PC-9 (cell line): ENCODE data around the gene CELF2. TPM values are rescaled to one million over a fixed set of nuclear protein-coding genes. Genes with fewer than 3 reads are reported as not detected.

Experiments used
- BruUV-seq: library from RNA; stranded (reverse); fragments of 400-500 nt; replicated peaks from 2 replicates; lab custom pipeline; 2021; lab: Mats Ljungman, UMichigan
- CTCF ChIA-PET: fragments of 300-600 bp; sonication (Branson Sonifier 250); formaldehyde crosslinking; loops from one replicate; lab custom pipeline; 2022; ENCODE audit warnings: antibody characterized with exemption; lab: Charles Lee
- POLR2A ChIA-PET: fragments of 300-600 bp; sonication (Branson Sonifier 250); formaldehyde crosslinking; loops from one replicate; lab custom pipeline; 2022; ENCODE audit warnings: antibody characterized with exemption; ENCODE audit not compliant: unreplicated experiment; lab: Charles Lee
- DNase-seq, 2 experiments: peaks; one replicate each; pipeline versions ENCODE4 v3.0.0 to v3.0.0-alpha.2; 2015 to 2022; ENCODE audit warnings: mixed read lengths in 1 of 2
- H2AFZ ChIP-seq: fragments of 200-600 bp; sonication (generic); 2 replicates; pipeline ENCODE4 v1.8.1; 2017; ENCODE audit warnings: antibody characterized with exemption
- H3F3A ChIP-seq: fragments of 200-600 bp; sonication (generic); 2 replicates; pipeline ENCODE4 v1.8.1; 2017; ENCODE audit warnings: antibody characterized with exemption, mild to moderate bottlenecking, low read depth; ENCODE audit not compliant: insufficient read depth
- H3K27ac ChIP-seq: fragments of 200-600 bp; sonication (generic); 2 replicates; pipeline ENCODE4 v1.6.1; 2016; ENCODE audit warnings: mixed run types
- H3K27me3 ChIP-seq: fragments of 200-600 bp; sonication (generic); 2 replicates; pipeline ENCODE4 v1.6.1; 2016; ENCODE audit warnings: low read depth, mixed run types; ENCODE audit not compliant: insufficient read depth
- H3K36me3 ChIP-seq: fragments of 200-600 bp; sonication (generic); 2 replicates; pipeline ENCODE4 v1.6.1; 2016; ENCODE audit warnings: low read depth, mixed run types
- H3K4me1 ChIP-seq: fragments of 200-600 bp; sonication (generic); replicated peaks from 2 replicates; pipeline ENCODE4 v1.6.1; 2016; ENCODE audit warnings: mixed run types; ENCODE audit not compliant: insufficient read depth
- H3K4me2 ChIP-seq: fragments of 200-600 bp; sonication (generic); 2 replicates; pipeline ENCODE4 v1.6.1; 2017; ENCODE audit warnings: mixed run types
- H3K4me3 ChIP-seq: fragments of 200-600 bp; sonication (generic); 2 replicates; pipeline ENCODE4 v1.6.1; 2016; ENCODE audit warnings: mixed run types
- H3K79me2 ChIP-seq: fragments of 200-600 bp; sonication (generic); 2 replicates; pipeline ENCODE4 v1.6.1; 2017; ENCODE audit warnings: low read depth, mixed run types
- H3K9me2 ChIP-seq: fragments of 200-600 bp; sonication (generic); 2 replicates; pipeline ENCODE4 v1.8.1; 2017; ENCODE audit warnings: mild to moderate bottlenecking; ENCODE audit not compliant: insufficient read depth
- H3K9me3 ChIP-seq: fragments of 200-600 bp; sonication (generic); 2 replicates; pipeline ENCODE4 v1.8.1; 2016; ENCODE audit warnings: low read depth; ENCODE audit not compliant: insufficient read depth
- H4K20me1 ChIP-seq: fragments of 200-600 bp; sonication (generic); 2 replicates; pipeline ENCODE4 v1.8.1; 2017; ENCODE audit not compliant: insufficient read depth
- CTCF ChIP-seq: fragments of 200-600 bp; sonication (generic); conservative IDR thresholded peaks from 2 replicates; pipeline ENCODE4 v1.6.1; 2017; ENCODE audit warnings: mixed run types, antibody characterized with exemption, mild to moderate bottlenecking, moderate library complexity
- EZH2 ChIP-seq: fragments of 200-600 bp; sonication (generic); IDR thresholded peaks from 2 replicates; pipeline ENCODE4 v1.8.0; 2017; ENCODE audit warnings: antibody characterized with exemption, low read depth
- intact Hi-C: fragments of 100-400 bp; cut with micrococcal nuclease; formaldehyde crosslinking; loops from one replicate; pipeline ENCODE4 v1.10.0; 2022; ENCODE audit not compliant: unreplicated experiment
- total RNA-seq: library from RNA; stranded (reverse); gene quantifications from 2 replicates; pipeline ENCODE4 v1.2.3, GENCODE V29; 2021

CELF2 gene
- total RNA-seq, 1 experiment from 2014 or later, result not detected

GRCh38 chr10:11002485-11002884 is 15.2 kb upstream of the CELF2 start:
- no peak for DNase-seq
- Histone ChIP-seq H4K20me1 (no peaks in the 10 kb centered on the region), H3K4me1 (no peaks in the 10 kb centered on the region), H2AFZ (no peak overlapping the region), H3K9me2 (no peaks in the 10 kb centered on the region), H3K27me3 (peaks cover 25% of the 10 kb centered on the region), H3K9me3 (no peaks in the 10 kb centered on the region), H3F3A (no peaks in the 10 kb centered on the region), H3K4me2 (no peak overlapping the region), H3K4me3 (no peak overlapping the region), H3K36me3 (no peaks in the 10 kb centered on the region), H3K79me2 (no peaks in the 10 kb centered on the region), H3K27ac (no peak overlapping the region)
- ChIA-PET CTCF (no interaction called here), POLR2A (no interaction called here)
- intact Hi-C loops, result no loop called here
- TF ChIP-seq EZH2 (no peak), CTCF (no peak)
- BruUV-seq, result no TSS peak

GRCh38 chr10:11002916-11003315 is 14.8 kb upstream of the CELF2 start:
- H3K4me2 ChIP-seq, result no peak overlapping the region
- H3K79me2 ChIP-seq, result no peaks in the 10 kb centered on the region
- no peaks in the 10 kb centered on the region for H3K36me3 ChIP-seq
- H3K27me3 ChIP-seq, result peaks cover 29% of the 10 kb centered on the region
- no peak overlapping the region for H2AFZ ChIP-seq
- H3K4me3 ChIP-seq, result no peak overlapping the region
- H3K9me2 ChIP-seq, result no peaks in the 10 kb centered on the region
- H3K4me1 ChIP-seq, result no peaks in the 10 kb centered on the region
- BruUV-seq, result no TSS peak
- DNase-seq, result no peak
- TF ChIP-seq EZH2 (no peak), CTCF (no peak)
- ChIA-PET CTCF (interaction anchor here (0.7 kb wide), 1 partner anchor 850 kb away, joined by 3 read pairs; no protein-coding TSS in a partner anchor), POLR2A (no interaction called here)
- H4K20me1 ChIP-seq, result no peaks in the 10 kb centered on the region
- no peaks in the 10 kb centered on the region for H3K9me3 ChIP-seq
- no peaks in the 10 kb centered on the region for H3F3A ChIP-seq
- intact Hi-C loops, result no loop called here
- H3K27ac ChIP-seq, result no peak overlapping the region

GRCh38 chr10:11003679-11004078 is 14.0 kb upstream of the CELF2 start:
- Histone ChIP-seq H3K9me2 (no peaks in the 10 kb centered on the region), H3F3A (no peaks in the 10 kb centered on the region), H4K20me1 (no peaks in the 10 kb centered on the region), H3K27me3 (peaks cover 34% of the 10 kb centered on the region), H3K4me1 (no peaks in the 10 kb centered on the region), H3K79me2 (no peaks in the 10 kb centered on the region), H3K36me3 (no peaks in the 10 kb centered on the region), H2AFZ (no peak overlapping the region), H3K4me2 (no peak overlapping the region), H3K27ac (no peak overlapping the region), H3K9me3 (no peaks in the 10 kb centered on the region), H3K4me3 (no peak overlapping the region)
- intact Hi-C loops, result no loop called here
- no TSS peak for BruUV-seq
- no peak for DNase-seq
- ChIA-PET POLR2A (no interaction called here), CTCF (interaction anchor here (0.7 kb wide), 1 partner anchor 851 kb away, joined by 3 read pairs; no protein-coding TSS in a partner anchor)
- TF ChIP-seq CTCF (no peak), EZH2 (no peak)
